Measurements from ENCODE around the gene ZNF260.
"Not testable (repeated sequence)": the region's sequence is repeated elsewhere in the genome, so short reads cannot be mapped to it uniquely, and the experiment has no call there.

Gene ZNF260

DNA sequence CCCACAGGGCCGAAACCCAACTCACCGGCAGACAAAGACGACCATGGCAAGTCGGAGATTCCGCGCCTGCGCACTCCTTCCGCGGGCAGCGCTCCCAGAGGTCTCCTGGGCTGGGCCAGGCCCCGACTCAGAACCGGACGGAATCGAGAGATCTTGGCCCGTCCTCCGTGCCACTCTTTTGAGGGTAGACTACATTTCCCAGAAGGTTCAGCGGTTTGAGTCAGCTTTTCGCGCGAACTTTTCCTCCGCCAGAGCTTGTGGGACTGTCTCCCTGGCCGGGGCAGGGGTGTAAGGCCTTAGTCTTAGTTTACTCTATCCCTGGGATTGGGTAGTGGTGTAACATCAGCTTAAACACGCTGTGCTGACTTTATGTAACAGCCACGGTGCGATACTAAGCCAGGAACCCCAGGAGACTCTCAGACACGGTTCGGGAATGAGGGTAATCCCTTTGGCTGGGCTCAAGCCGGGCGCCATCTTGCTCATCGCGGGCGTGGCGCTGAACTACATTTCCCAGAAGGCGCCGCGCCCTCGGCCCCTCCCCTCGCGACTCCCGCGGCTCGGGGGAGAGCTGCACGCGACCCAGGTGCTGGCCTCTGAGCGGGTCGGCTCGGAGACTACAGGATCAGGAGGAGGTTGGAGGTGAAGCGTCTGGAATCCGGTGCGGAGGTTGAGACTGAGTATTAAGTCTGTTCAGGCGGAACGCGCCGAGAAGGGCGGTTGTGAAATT lies at the start of gene ZNF260:
Gene ZNF260 (minus strand): TSS at position 78 of the 727 bp plus-strand sequence. CDS start 13,033 bp downstream, outside the sequence.
- peak; percentile 95 for DNase-seq

DNA sequence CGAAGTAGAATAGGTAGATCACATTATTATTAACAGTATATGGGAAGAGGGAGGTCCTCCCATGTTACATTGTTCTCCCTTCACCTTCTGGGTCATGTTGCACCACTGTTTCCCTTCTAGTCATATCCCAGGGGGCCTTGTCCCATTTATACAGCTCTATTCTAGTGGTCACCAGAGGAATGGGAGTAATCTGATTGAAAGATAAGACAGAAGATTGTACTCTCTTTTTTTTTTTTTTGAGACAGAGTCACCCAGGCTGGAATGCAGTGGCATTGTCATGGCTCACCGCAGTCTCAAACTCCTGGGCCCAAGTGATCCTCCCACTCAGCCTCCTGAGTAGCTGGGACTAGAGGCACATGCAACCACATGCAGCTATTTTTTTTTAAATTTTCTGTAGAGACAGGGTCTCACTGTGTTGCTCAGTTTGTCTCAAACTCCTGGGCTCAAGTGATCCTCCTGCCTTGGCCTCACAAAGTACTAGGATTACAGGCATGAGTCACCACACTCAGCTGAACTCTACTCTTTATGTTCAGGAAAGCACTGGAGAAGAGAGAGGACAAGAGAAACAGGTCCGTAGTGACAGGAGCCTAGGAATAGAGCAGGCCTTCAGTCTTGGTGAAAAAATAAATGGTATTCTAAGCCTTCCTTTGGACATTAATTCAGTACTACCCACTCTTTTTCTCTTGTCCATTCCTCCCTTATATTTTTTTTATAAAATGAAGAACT lies 49.4 kb upstream of the ZNF260 start:
- no peak for DNase-seq

DNA sequence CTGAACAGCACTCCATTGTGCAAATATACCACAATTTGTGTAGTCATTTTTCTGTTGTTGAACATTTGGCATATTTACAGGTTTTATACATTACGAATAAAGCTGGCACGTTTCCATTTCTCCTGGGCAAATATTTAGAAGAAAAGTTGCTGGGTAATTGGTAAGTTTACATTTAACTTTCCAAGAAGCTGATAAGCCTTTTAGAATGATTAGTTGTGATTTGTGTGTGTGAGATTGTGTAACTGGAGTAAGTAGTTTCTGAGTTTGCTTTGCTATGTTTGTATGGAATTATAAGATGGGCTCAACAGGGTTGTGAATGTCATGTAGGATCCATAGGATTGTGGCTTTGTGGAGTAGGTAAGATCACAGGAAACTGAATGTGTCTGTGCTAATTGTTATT lies 46.7 kb upstream of the ZNF260 start:
- no peak for DNase-seq

DNA sequence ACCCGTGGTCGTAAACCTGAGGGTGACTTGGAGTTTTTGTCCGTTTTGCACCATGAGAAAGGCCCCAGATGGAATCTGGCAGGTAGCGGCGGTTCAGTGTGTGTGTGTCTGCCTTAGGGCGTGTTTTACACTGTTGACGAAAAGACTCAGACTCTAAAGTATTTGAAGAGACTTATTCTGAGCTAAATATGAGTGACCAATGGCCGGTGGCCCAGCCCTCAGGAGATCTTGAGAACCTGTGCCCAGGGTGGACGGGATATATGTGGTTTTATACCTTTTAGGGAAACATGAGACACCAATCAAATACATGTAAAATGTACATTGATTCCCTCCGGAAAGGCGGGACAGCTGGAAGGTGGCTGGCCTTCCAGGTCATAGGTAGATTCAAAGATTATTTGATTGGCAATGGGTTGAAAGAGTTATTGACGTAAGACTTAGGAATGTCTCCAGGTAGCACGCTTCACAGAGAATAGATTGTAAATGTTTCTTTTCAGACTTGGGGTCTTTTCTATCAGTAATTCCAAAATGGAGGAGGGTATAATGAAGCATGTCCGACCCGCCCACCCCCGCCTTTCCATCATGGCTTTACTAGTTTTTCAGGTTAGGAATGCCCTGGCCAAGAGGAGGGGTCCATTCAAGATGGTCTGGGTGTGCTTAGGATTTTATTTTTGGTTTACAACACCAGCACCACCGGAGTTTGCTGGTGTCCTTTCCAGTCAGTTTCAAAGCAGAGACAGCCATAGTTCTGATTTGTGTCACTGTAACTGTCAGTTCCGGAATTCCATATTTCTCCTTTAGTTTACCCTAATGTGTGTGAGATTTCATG lies 46.0 kb upstream of the ZNF260 start:
- no peak for DNase-seq

DNA sequence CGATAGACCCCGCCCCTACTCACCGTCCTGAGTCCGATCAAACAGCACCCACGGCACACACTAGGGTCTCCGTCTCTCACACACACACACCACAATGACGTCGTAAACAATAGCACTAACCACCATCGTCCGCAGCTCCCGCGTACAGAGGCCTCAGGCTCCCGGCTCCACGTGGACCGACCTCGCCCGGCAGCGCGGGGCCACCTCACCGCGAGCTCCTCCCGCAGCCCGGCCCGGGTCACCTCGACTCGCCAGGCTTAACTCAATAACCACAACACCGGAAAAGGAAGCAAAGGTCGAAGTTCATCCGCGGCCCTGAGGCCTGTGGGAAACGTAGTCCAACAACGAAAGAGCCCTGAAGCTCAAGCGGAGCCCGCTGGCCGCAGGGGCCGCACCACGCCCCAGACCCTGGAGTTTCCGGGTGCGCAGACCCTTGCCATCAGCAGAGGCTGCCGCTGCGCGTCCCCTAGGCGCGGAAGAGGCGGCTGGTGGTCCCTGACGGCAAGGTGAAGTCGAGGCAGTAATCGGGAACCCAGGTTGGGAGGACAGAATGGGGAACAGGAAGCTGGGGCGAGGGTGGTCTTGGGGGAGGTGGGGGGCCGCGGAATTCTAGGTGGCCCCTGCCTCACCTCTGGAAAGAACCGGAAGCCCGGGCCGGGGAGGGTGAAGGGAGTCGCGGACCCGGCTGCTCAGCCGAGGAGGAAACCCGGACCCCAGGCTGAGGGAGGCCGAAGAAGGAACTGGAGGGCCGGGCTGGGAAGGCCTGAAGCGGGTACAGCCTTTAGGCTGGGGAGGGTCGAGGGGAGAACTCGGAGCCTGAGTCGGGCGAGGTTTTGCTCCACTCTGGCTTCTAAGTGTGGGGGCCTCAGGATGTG lies 45.2 kb upstream of the ZNF260 start, which contains the start of gene ZNF529:
Gene ZNF529 (minus strand): TSS at position 273 of the 875 bp plus-strand sequence. CDS start 946 bp downstream, outside the sequence.
- peak; percentile 81 to 88 for DNase-seq

DNA sequence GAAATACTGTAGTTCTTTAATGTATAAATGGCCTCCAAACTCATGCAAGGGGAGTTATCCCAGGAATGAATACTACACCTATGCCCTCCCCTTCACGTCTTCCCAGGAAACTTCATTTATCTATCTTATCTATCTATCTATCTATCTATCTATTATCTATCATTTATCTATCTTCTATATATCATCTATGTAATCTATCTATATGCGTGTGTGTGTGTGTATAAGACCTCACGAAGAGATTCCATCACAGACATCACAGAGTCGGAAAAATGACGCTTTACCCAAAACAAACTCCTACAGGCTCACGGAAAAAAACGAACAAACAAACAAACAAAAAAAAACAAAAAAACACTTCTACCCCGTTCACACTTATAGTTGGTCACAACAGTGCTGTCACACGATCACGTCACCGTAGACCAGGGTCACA lies 44.5 kb upstream of the ZNF260 start:
- no peak for DNase-seq

DNA sequence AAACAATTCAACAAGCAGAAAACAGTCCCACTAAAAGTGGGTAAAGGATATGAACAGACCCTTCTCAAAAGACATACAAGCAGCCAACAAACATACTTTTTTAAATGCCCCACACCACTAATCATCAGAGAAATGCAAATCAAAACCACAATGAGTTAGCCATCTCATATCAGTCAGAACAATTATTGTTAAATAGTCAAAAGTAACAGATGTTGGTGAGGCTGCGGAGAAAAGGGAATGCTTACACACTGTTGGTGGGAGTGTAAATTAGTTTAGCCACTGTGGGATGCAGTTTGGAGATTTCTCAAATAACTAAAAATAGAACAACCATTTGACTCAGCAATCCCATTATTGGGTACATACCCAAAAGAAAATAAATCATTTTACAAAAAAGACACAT lies 36.3 kb upstream of the ZNF260 start:
- DNase-seq: no peak

DNA sequence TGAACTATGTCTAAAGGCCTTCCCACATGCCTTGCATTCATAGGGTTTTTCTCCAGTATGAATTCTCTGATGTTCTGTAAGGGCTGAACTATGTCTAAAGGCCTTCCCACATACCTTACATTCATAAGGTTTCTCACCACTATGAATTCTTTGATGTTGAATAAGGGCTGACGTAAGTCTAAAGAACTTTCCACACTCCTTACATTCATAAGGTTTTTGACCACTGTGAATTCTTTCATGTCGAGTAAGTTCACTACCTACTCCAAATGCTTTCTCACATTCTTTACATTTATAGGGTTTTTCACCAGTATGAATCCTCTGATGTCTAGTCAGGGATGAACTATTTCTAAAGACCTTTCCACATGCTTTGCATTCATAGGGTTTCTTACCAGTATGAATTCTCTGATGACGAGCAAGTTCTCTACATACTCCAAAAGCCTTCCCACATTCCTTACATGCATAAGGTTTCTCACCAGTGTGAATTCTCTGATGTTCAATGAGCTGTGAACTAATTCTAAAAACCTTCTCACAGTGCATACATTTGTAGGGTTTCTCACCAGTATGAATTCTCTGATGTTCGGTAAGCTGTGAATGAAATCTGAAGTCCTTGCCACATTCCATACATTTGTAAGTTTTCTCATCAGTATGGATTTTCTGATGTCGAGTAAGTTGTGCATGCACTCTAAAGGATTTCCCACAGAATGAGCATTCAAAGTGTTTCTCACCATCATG lies 19.1 kb upstream of the ZNF260 start:
- no peak for DNase-seq

DNA sequence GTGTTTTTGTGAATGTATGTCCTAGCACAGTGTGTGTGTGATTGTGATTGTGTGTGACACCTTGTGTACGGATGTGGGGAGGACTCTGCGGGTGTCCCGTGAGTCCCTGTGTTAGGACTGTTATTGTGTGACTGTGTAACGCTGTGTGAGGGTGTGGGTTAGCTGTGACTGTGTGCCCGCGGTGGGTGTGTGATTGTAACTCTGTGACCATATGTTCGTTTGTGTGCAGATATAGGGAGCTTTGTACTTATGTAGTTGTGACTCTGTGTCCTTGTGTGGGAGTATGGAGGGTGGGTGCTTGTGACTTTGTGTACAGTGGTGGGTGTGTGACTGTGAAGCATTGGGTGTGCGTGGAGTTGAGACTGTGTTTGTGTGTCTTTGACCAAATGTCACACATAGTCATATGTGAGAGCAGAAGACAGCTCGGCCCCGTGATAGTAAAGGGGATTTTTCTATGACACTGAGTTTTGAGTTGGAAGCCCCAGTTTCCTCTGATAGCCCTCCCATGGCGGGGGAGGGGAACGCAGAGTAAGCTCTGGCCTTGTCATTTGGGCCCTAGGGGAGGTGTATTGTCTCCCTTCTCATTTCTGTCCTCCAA lies 949 bp upstream of the ZNF260 start:
- DNase-seq: peak in 1 of 2 experiments; percentile 20

DNA sequence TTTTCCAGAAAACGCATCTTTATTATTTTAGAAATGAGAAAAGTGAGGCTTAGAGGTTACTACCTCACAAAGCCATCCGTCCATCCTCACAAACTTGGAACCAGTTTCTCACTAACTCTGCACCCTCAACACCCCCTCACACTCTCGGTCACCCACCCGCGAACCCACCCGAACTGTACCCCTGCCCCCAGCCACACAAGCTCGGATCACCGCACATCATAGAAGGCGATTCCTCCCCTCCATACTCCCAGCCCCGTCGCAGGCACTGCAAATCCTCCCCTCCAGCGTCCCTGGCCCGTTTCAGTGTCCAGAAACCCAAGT lies 238 bp downstream of the ZNF260 start:
- DNase-seq: no peak

DNA sequence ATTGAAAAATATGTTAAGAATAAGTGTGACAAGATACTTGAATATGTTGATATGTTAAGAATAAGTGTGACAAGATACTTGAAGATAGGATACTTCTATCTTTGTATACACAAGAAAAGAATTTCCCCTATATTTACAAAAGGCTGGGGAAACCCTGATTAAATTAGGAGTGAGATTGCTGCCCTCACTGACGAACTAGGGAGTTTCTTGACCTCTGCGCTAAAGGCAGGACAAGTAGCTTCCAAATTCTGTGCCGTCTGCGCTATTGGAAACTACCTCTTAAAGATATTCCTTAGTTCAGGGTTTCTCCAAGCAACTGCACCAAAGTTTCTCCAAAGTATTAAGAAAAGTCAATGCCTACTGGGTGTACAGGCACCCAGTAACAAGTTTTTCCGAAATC lies 730 bp downstream of the ZNF260 start:
- DNase-seq: no peak

DNA sequence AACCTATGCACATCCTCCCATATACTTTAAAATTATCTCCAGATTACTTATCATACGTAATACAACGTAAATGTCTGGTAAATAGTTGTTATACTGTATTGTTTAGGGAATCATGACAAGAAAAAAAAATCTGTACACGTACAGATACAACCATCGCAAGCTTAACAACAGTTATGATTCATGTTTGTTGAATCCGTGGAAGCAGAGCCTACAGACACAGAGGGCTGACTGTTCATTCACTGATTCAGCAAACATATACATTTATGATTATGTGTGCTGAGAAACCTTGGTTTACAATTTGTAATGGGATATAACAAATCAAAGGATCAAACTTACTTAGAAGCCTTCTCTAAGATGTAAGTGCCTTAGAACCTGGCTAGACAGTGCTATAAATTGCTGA lies 1.5 kb downstream of the ZNF260 start:
- DNase-seq: no peak

DNA sequence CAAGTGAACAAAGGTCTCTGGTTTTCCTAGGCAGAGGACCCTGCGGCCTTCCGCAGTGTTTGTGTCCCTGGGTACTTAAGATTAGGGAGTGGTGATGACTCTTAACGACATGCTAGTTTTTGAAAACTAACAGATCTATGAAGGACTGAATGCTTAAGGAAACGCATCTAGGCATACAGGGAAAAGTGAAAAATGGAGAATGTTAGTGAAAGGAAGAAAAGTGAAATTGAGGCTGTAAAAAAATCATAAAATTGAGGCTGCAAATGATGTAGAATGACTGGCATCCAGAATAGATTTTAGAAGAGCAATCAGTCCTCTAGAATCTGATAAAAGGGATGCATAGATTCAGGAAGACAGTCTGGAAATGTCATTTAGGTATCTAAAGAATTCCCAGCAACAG lies 3.5 kb downstream of the ZNF260 start:
- DNase-seq: no peak

DNA sequence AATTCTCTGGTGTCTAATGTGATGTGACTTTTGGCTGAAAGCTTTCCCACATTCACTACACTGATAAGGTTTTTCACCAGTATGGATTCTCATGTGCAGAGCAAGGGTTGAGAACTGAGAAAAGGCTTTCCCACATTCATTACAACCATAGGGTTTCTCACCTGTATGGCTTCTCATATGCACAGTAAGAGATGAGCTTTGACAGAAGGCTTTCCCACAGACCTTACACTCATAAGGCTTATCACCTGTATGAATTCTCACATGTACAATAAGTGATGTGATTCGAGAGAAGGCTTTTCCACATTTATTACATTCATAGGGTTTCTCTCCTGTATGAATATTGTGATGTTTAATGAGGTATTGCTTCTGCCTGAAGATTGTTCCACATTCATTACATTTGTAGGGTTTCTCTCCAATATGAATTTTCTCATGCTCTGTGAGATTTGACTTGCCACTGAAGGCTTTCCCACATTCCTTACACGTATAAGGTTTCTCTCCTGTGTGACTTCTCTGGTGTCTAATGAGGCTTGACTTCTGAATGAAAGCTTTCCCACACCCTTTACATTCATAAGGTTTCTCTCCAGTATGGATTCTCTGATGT lies 14.0 kb downstream of the ZNF260 start:
- no peak for DNase-seq

DNA sequence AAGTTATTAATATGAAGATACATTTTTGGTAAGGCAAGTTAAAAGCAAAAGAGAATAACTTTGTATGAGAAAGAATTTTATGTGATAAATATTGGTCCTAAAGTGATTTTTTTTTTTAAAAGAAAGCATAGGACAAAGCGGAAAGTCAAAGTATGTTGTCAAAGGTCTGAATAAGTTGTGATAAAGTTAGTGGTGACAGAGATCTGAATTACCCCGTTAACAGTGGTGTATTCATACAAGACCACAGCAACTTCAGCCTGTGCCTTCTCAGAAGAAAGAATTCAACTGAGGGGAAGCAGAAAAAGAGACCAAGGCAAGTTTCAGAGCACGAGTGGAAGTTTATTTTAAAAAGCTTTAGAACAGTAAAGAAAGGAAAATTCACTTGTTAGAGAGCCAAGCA lies 19.7 kb downstream of the ZNF260 start:
- no peak for DNase-seq

DNA sequence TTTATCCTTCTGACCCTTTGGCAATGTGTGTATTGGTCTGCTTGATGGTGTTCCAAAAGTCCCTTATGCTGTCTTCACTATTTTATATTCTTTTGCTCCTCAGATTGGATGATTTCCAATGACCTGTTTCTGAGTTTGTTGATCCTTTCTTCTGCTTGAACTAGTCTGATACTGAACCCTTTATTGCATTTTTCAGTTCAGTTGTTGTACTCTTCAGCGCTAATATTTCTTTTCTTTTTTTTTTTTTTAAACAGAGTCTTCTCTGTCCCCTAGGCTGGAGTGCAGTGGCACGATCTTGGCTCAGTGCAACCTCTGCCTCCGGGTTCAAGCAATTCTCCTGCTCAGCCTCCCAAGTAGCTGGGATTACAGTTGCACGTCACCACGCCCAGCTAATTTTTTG lies 26.1 kb downstream of the ZNF260 start:
- no peak for DNase-seq

DNA sequence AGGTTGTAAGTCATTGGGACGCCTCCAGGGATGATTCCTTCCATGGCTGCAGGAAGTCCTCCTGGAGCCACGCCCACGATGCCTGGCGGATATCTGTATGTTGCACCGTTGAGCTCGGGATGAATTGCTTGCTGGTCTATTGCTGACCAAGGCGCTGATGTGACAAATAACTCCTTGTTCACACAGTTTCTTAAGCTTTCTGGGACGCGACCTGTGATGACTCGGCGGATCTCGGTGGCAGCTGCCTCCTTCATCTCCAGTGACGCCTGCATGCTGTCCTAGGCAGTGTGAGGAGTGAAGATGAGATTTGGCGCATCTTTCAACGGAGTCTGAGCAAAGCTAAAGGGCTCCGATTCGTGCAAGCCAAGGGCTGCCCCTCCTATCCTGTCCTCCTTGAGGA lies 31.1 kb downstream of the ZNF260 start:
- DNase-seq: no peak

DNA sequence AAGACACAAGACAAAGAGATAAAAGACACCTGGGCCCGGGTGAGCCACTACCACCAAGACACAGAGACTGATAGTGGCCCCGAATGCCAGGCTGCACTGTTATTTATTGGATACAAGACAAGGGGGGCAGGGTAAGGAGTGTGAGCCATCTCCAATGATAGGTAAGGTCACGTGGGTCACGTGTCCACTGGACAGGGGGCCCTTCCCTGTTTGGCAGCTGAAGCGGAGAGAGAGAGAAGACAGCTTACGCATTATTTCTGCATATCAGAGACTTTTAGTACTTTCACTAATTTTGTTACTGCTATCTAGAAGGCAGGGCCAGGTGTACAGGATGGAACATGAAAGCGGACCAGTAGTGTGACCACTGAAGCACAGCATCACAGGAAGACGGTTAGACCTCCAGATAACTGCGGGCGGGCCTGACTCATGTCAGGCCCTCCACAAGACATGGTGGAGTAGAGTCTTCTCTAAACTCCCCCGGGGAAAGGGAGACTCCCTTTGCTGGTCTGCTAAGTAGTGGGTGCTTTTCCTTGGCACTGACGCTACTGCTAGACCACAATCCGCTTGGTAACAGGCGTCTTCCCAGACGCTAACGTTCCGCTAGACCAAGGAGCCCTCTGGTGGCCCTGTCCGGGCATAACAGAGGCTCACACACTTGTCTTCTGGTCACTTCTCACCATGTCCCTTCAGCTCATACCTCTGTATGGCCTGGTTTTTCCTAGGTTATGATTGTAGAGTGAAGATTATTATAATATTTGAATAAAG lies 35.2 kb downstream of the ZNF260 start:
- peak; percentile 32 to 33 for DNase-seq

DNA sequence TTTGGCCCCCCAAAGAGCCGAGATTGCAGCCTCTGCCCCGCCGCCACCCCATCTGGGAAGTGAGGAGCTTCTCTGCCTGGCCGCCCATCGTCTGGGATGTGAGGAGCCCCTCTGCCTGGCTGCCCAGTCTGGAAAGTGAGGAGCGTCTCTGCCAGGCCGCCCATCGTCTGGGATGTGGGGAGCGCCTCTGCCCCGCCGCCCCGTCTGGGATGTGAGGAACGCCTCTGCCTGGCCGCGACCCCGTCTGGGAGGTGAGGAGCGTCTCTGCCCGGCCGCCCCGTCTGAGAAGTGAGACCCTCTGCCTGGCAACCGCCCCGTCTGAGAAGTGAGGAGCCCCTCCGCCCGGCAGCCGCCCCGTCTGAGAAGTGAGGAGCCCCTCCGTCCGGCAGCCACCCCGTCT lies 37.2 kb downstream of the ZNF260 start:
- DNase-seq: not testable (repeated sequence)

DNA sequence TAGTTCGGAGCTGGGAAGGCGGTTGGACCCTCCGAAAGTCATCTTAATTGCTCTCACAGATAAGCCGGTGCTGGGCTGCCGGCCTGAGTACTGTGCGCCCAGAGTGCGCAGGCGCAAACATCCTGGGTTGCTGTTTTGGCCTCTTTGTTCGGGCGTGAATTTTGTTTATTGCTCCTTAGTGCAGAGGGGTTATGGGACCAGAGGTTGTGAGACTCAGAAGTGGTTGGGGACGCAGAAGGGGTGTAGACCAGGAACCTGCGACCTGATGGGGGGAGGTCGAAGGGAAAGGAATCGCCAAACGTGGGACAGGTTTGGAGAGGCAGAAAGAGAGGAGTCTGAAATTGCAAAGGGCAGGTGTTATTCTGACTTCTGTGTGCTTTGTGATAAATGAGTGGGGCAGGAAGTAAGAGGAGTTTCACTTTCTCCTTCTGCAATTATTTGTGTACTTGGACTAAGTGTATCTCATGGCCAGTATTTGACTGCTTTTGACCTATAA lies 38.1 kb downstream of the ZNF260 start:
- peak; percentile 68 to 74 for DNase-seq

All from activated CD4-positive, alpha-beta T cell treated with anti-CD3 and anti-CD28 coated beads, Interleukin-2, amount 50 U/mL, for 48 hours (primary cell).